ENCODE data around the gene CYTH2.
A peak's percentile ranks its signal among the peaks of the same experiment; 100 is the strongest.

The CYTH2 gene

GRCh38 chr19:48502350-48503018 lies 33.3 kb downstream of the CYTH2 start (continued):
- TF ChIP-seq ZNF148 (tag by site-specific recombination; IDR thresholded peaks at IDR 0.05; ENCODE audit: borderline replicate concordance), result no peak
- TF ChIP-seq, protein P1, sequence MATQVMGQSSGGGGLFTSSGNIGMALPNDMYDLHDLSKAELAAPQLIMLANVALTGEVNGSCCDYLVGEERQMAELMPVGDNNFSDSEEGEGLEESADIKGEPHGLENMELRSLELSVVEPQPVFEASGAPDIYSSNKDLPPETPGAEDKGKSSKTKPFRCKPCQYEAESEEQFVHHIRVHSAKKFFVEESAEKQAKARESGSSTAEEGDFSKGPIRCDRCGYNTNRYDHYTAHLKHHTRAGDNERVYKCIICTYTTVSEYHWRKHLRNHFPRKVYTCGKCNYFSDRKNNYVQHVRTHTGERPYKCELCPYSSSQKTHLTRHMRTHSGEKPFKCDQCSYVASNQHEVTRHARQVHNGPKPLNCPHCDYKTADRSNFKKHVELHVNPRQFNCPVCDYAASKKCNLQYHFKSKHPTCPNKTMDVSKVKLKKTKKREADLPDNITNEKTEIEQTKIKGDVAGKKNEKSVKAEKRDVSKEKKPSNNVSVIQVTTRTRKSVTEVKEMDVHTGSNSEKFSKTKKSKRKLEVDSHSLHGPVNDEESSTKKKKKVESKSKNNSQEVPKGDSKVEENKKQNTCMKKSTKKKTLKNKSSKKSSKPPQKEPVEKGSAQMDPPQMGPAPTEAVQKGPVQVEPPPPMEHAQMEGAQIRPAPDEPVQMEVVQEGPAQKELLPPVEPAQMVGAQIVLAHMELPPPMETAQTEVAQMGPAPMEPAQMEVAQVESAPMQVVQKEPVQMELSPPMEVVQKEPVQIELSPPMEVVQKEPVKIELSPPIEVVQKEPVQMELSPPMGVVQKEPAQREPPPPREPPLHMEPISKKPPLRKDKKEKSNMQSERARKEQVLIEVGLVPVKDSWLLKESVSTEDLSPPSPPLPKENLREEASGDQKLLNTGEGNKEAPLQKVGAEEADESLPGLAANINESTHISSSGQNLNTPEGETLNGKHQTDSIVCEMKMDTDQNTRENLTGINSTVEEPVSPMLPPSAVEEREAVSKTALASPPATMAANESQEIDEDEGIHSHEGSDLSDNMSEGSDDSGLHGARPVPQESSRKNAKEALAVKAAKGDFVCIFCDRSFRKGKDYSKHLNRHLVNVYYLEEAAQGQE (tag by site-specific recombination; IDR thresholded peaks at IDR 0.05), result no peak
- no peak for TF ChIP-seq ZNF311 (tag by site-specific recombination; IDR thresholded peaks at IDR 0.05; ENCODE audit: borderline replicate concordance)
- TF ChIP-seq, protein P2, sequence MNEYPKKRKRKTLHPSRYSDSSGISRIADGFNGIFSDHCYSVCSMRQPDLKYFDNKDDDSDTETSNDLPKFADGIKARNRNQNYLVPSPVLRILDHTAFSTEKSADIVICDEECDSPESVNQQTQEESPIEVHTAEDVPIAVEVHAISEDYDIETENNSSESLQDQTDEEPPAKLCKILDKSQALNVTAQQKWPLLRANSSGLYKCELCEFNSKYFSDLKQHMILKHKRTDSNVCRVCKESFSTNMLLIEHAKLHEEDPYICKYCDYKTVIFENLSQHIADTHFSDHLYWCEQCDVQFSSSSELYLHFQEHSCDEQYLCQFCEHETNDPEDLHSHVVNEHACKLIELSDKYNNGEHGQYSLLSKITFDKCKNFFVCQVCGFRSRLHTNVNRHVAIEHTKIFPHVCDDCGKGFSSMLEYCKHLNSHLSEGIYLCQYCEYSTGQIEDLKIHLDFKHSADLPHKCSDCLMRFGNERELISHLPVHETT (tag by site-specific recombination; IDR thresholded peaks at IDR 0.05), result no peak

DNA sequence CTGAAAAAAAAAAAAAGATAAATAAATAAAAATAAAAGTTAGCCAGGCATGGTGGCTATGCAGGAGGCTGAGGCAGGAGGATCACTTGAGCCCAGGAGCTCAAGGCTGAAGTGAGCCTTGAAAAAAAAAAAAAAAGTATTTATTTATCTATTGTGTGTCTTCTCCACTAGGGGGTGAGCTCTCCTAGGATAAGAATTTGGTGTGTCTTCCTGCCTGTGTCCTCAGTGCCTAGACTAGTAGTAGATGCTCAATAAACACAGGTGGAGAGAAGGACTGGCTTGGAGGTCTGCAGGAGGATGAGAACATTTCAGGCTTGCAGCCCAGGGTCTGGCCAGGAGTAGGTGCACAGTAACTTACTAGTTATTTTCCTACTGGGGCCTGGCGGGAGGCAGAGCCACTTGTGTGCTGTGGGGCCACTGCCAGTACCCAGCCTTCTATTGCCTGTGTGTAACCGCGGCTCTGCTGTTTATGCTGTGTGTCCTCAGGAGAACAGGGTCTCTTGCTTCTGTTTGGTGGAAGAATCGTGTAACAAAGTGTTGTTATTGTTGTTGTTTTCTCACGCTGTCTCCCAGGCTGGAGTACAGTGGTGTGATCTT lies 37.1 kb downstream of the CYTH2 start:
- ChIA-PET CTCF (interaction anchor here (0.6 to 8.2 kb wide), 31 partner anchors 11 to 369 kb away, joined by 3 to 272 read pairs (median 4); partner anchors contain the start of genes KDELR1 and PLEKHA4), POLR2A (interaction anchor here (0.5 to 2.1 kb wide), 11 partner anchors 13 to 381 kb away, joined by 3 to 23 read pairs (median 5); partner anchors contain the start of genes RPL18 and SPHK2)
- peaks cover under 1% of the 10 kb centered on the region; the same call in 1 of the 2 replicates for H3K4me1 ChIP-seq (ENCODE audit: control insufficient read depth, insufficient read depth, low read length)
- H3K27ac ChIP-seq (ENCODE audit: extremely low read depth, low read depth, low read length), result no peak overlapping the region
- H3K36me3 ChIP-seq (ENCODE audit: control insufficient read depth in 2 of 2, insufficient read depth in 1 of 2, low read length in 2 of 2), result no peaks in the 10 kb centered on the region
- no peak overlapping the region for H3K4me3 ChIP-seq (ENCODE audit: low read depth, low read length)
- no peaks in the 10 kb centered on the region for H3K9me3 ChIP-seq (ENCODE audit: control insufficient read depth, insufficient read depth, low read depth, low read length)
- TF ChIP-seq ZNF366 (tag by site-specific recombination; conservative IDR thresholded peaks at IDR 0.05), result 0 out of 2 replicates have a peak, but pooled peaks have one; percentile 24
- TF ChIP-seq ZNF266 (tag by site-specific recombination; IDR thresholded peaks at IDR 0.05; ENCODE audit: low read depth), result no peak
- 0 out of 2 replicates have a peak, but pooled peaks have one; percentile 30 for TF ChIP-seq ZBTB17 (tag by site-specific recombination; IDR thresholded peaks at IDR 0.05)
- no peak for TF ChIP-seq ZBTB1 (tag by site-specific recombination; IDR thresholded peaks at IDR 0.05)
- TF ChIP-seq ZNF664 (tag by site-specific recombination; IDR thresholded peaks at IDR 0.05), result peak; percentile 100
- TF ChIP-seq ZNF311 (tag by site-specific recombination; IDR thresholded peaks at IDR 0.05; ENCODE audit: borderline replicate concordance), result no peak
- no peak for TF ChIP-seq ZNF391 (tag by site-specific recombination; IDR thresholded peaks at IDR 0.05; ENCODE audit: borderline replicate concordance, low read depth)
- no peak for TF ChIP-seq MZF1 (tag by site-specific recombination; IDR thresholded peaks at IDR 0.05; ENCODE audit: borderline replicate concordance)
- TF ChIP-seq, protein P3, sequence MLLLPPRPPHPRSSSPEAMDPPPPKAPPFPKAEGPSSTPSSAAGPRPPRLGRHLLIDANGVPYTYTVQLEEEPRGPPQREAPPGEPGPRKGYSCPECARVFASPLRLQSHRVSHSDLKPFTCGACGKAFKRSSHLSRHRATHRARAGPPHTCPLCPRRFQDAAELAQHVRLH (tag by site-specific recombination; IDR thresholded peaks at IDR 0.05), result 0 out of 2 replicates have a peak, but pooled peaks have one; percentile 58
- TF ChIP-seq, protein P4, sequence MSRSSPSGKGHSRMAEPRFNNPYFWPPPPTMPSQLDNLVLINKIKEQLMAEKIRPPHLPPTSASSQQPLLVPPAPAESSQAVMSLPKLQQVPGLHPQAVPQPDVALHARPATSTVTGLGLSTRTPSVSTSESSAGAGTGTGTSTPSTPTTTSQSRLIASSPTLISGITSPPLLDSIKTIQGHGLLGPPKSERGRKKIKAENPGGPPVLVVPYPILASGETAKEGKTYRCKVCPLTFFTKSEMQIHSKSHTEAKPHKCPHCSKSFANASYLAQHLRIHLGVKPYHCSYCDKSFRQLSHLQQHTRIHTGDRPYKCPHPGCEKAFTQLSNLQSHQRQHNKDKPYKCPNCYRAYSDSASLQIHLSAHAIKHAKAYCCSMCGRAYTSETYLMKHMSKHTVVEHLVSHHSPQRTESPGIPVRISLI (tag by site-specific recombination; IDR thresholded peaks at IDR 0.05), result peak; percentile 61; the same call in 1 of the 2 replicates
- no peak for TF ChIP-seq ZNF777 (tag by site-specific recombination; IDR thresholded peaks at IDR 0.05; ENCODE audit: borderline replicate concordance)
- peak; percentile 34; the same call in 1 of the 2 replicates for TF ChIP-seq SCRT2 (tag by site-specific recombination; IDR thresholded peaks at IDR 0.05)
- 0 out of 2 replicates have a peak, but pooled peaks have one; percentile 24 for TF ChIP-seq SP7 (tag by site-specific recombination; IDR thresholded peaks at IDR 0.05)
- peak; percentile 98 for TF ChIP-seq ZNF239 (tag by site-specific recombination; IDR thresholded peaks at IDR 0.05)
- TF ChIP-seq ZNF654 (tag by site-specific recombination; IDR thresholded peaks at IDR 0.05; ENCODE audit: low read depth), result peak; percentile 73
- 0 out of 2 replicates have a peak, but pooled peaks have one; percentile 66 for TF ChIP-seq ZNF223 (tag by site-specific recombination; IDR thresholded peaks at IDR 0.05)
- no peak for TF ChIP-seq ZNF433 (tag by site-specific recombination; IDR thresholded peaks at IDR 0.05; ENCODE audit: low read depth)

Measured in HEK293 (cell line).